Motor neuron (in vitro differentiated cells): ENCODE results near the gene SOCS2. TPM values are rescaled to one million over a fixed set of nuclear protein-coding genes. Genes with fewer than 3 reads are reported as not detected.
"Not testable (repeated sequence)": the region's sequence is repeated elsewhere in the genome, so short reads cannot be mapped to it uniquely, and the experiment has no call there.

Source experiments
- ATAC-seq, 8 experiments: fragments of 200-7000 bp; cut with Tn5 transposase; replicated peaks in 6 of 8; 2 replicates each; pipeline ENCODE4 v1.8.0; 2021; ENCODE audit warnings: mild to moderate bottlenecking in 8 of 8, moderate library complexity in 8 of 8
- H3K27ac ChIP-seq, 2 donors: fragments of 250-450 bp; sonication (Bioruptor Pico); 2 replicates each; pipeline ENCODE4 v1.9.0; 2021; ENCODE audit warnings: antibody characterized with exemption in 2 of 2, mild to moderate bottlenecking in 2 of 2, moderate library complexity in 1 of 2
- H3K4me1 ChIP-seq, 2 donors: fragments of 250-450 bp; sonication (Bioruptor Pico); replicated peaks in 1 of 2; 2 replicates each; pipeline ENCODE4 v1.6.1; 2021; ENCODE audit warnings: antibody characterized with exemption in 2 of 2, mild to moderate bottlenecking in 2 of 2, moderate library complexity in 1 of 2
- H3K4me3 ChIP-seq, 5 donors: fragments of 250-450 bp; sonication (Bioruptor Pico); 2 replicates each; pipeline ENCODE4 v1.9.0; 2021; ENCODE audit warnings: antibody characterized with exemption in 5 of 5, mild to moderate bottlenecking in 5 of 5, moderate library complexity in 4 of 5
- WGBS, 10 experiments: fragments of 450-650 bp; shearing (Covaris generic); methylation state at CpG; one replicate each; pipeline ENCODE4 v1.0.0; 2022; 5-methylcytosine and 5-hydroxymethylcytosine counted together
- in situ Hi-C, 9 experiments: fragments of 400-800 bp; cut with MboI; loops; one replicate each; pipeline ENCODE4 v1.15.0; 2021; ENCODE audit warnings: low sequenced_read_pairs in 9 of 9, low pct_unique_long_range_greater_than_20kb in 2 of 9; ENCODE audit not compliant: unreplicated experiment in 9 of 9
- total RNA-seq, 8 experiments: library from RNA; unstranded; fragments of 300-600 nt; gene quantifications; 2 replicates each; pipeline versions ENCODE4 v1.2.3 to v1.2.4, GENCODE V29; 2022

Gene SOCS2
- total RNA-seq, 8 experiments from 2014 or later = 0.87 to 25.5 (median 14.6) TPM

GRCh38 chr12:93547778-93548177, 24.7 kb upstream of the SOCS2 start:
- in situ Hi-C loops = no loop called here
- no peak overlapping the region for H3K4me3 ChIP-seq
- no peak overlapping the region for H3K27ac ChIP-seq
- no peaks in the 10 kb centered on the region for H3K4me1 ChIP-seq
- ATAC-seq = no peak
- WGBS, 10 experiments = 60 to 95% (median 73%) methylated on average over 1 to 2 of the region's 2 CpGs; no CpG with 5 or more reads in 3 of the 10 experiments

GRCh38 chr12:93549174-93549573, 23.3 kb upstream of the SOCS2 start:
- 20 to 90% (median 60%) methylated on average over 1 to 4 of the region's 6 CpGs; no CpG with 5 or more reads in 5 of the 10 experiments for WGBS, 10 experiments
- H3K27ac ChIP-seq = no peak overlapping the region
- no peak overlapping the region for H3K4me3 ChIP-seq
- ATAC-seq = no peak
- in situ Hi-C loops = no loop called here
- no peaks in the 10 kb centered on the region for H3K4me1 ChIP-seq

- H3K4me1 ChIP-seq = no peaks in the 10 kb centered on the region
- H3K4me3 ChIP-seq = no peak overlapping the region
- in situ Hi-C loops = loop anchor here in 5 of 9 experiments (25.0 kb wide), 3 partner anchors 186 to 561 kb away; no protein-coding TSS in a partner anchor
- WGBS, 10 experiments = 40 to 87% (median 73%) methylated on average over 3 to 7 of the region's 11 CpGs; no CpG with 5 or more reads in 1 of the 10 experiments
- no peak overlapping the region for H3K27ac ChIP-seq
- no peak for ATAC-seq
Measured at GRCh38 chr12:93550748-93551611, 21.5 kb upstream of the SOCS2 start.

DNA sequence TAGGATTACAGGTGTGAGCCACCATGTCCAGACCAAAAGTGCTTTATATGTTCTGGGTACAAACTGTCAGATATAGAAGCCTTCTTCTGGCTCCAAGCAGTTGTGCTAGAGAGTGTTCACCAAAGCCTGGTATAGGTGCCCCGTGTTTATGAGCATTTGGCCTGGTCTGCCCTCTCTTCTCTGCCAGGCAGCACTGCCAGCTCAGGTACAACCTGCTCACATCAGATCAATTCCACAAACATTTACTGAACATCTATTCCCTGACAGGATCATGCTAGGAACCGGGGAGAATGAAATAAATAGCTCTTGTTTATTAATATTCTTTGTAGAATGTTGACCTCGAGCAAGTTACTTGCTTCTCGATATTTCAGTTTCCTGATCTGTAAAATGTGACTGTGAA, 20.0 kb upstream of the SOCS2 start:
- ATAC-seq = no peak
- in situ Hi-C loops = loop anchor here in 5 of 9 experiments (25.0 kb wide), 3 partner anchors 185 to 560 kb away; no protein-coding TSS in a partner anchor
- 17 to 100% (median 85%) methylated on average over 1 to 4 of the region's 4 CpGs for WGBS, 10 experiments

GRCh38 chr12:93557879-93558278, 14.6 kb upstream of the SOCS2 start:
- in situ Hi-C loops = loop anchor here in 5 of 9 experiments (25.0 kb wide), 3 partner anchors 179 to 554 kb away; no protein-coding TSS in a partner anchor

More for the DNA sequence above, 20.0 kb upstream of the SOCS2 start:
- H3K4me3 ChIP-seq = no peak overlapping the region
- no peak overlapping the region for H3K27ac ChIP-seq
- no peaks in the 10 kb centered on the region for H3K4me1 ChIP-seq

DNA sequence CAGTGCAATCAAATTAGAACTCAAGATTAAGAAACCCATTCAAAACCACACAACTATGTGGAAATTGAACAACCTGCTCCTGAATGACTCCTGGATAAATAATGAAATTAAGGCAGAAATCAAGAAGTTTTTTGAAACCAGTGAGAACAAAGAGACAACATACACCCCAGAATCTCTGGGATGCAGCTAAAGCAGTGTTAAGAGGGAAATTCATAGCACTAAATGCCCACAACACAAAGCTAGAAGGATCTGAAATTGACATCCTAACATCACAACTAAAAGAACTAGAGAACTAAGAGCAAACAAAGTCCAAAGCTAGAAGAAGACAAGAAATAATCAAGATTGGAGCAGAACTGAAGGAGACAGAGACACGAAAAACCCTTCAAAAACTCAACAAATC, 13.8 kb upstream of the SOCS2 start:
- not testable (repeated sequence) for H3K27ac ChIP-seq, H3K4me3 ChIP-seq, H3K4me1 ChIP-seq, ATAC-seq
- WGBS, 10 experiments = 40 to 100% (median 69%) methylated on average over 1 of the region's 1 CpG; no CpG with 5 or more reads in 1 of the 10 experiments
- in situ Hi-C loops = loop anchor here in 5 of 9 experiments (25.0 kb wide), 3 partner anchors 179 to 554 kb away; no protein-coding TSS in a partner anchor

More at GRCh38 chr12:93557879-93558278, 14.6 kb upstream of the SOCS2 start:
- ATAC-seq, H3K4me1 ChIP-seq, H3K27ac ChIP-seq, H3K4me3 ChIP-seq: not testable (repeated sequence)

DNA sequence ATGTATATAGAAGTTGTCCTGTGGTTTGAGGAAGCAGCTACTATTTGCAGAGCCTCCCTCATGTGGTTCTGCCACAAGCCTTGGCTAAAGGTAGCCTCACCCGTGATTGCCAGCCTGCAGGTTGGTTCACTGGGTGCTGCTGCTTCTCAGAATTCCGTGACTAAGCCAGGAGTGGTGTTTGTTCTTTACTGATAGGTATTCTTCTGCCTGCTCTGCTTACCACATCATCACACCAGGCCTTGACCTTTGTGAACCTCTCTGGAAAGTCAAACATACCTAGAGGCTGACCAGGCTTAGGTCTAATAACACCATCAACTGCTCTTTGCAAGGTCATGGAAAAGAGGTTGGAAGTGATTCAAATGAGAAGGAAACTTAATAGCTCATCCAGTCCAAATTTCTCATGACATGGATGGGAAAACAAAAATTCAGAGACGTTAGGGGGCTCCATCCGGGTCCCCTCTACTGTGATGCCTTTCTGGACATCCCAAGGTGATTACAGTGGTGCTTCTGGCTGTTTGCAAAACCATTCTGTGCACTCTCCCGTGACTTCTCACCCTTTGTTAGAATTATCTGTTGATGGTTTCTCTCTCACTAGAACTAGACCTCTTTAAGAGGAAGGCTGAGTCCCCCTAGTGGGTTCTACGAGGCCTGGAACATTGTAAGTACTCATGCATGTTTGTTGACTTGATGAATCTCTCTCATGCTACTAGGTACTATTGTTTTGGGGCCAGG, 8.5 kb upstream of the SOCS2 start:
- 17 to 91% (median 50%) methylated on average over 1 to 5 of the region's 6 CpGs; no CpG with 5 or more reads in 1 of the 10 experiments for WGBS, 10 experiments
- Histone ChIP-seq H3K4me3 (no peak overlapping the region), H3K4me1 (no peaks in the 10 kb centered on the region), H3K27ac (no peak overlapping the region)
- in situ Hi-C loops = loop anchor here in 6 of 9 experiments (10.0 to 25.0 kb wide), 4 partner anchors 173 to 548 kb away; no protein-coding TSS in a partner anchor
- ATAC-seq = peak in 1 of 8 experiments; percentile 19

DNA sequence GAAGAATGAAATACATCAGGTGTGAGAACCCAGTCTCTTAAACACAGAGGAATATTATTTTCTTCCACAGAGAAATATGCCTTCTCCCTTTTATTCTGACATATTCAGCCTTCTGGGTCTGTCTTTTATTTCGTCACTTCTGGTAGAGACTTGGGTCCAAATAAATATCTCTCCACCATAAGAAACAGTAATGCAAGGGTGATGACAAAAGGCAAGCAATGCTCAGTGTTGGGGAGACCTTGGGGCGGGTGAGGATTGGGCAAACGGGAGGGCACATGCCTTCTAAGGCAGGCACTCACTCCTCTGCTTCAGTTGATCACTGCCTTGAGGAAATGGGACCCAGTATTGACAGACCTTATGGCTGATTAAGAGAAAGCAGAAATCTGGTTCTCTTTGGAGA, 6.7 kb upstream of the SOCS2 start:
- peaks cover 0 to 2% of the 10 kb centered on the region in 2 donors for H3K4me1 ChIP-seq
- in situ Hi-C loops = loop anchor here in 6 of 9 experiments (10.0 to 25.0 kb wide), 4 partner anchors 172 to 547 kb away; no protein-coding TSS in a partner anchor
- H3K27ac ChIP-seq = no peak overlapping the region
- H3K4me3 ChIP-seq = no peak overlapping the region
- WGBS, 10 experiments = 20 to 100% (median 87%) methylated on average over 1 to 3 of the region's 3 CpGs; no CpG with 5 or more reads in 5 of the 10 experiments
- ATAC-seq = no peak

GRCh38 chr12:93567174-93567573, 5.3 kb upstream of the SOCS2 start:
- Histone ChIP-seq H3K4me3 (no peak overlapping the region), H3K27ac (no peak overlapping the region), H3K4me1 (peaks cover 0 to 2% of the 10 kb centered on the region in 2 donors)
- ATAC-seq = no peak
- in situ Hi-C loops = loop anchor here in 6 of 9 experiments (10.0 to 25.0 kb wide), 4 partner anchors 170 to 545 kb away; no protein-coding TSS in a partner anchor
- 19 to 100% (median 61%) methylated on average over 2 to 3 of the region's 3 CpGs; no CpG with 5 or more reads in 2 of the 10 experiments for WGBS, 10 experiments

- no peak overlapping the region for H3K4me3 ChIP-seq
- in situ Hi-C loops = loop anchor here in 6 of 9 experiments (10.0 to 25.0 kb wide), 4 partner anchors 169 to 544 kb away; no protein-coding TSS in a partner anchor
- H3K4me1 ChIP-seq = peaks cover 0 to 2% of the 10 kb centered on the region in 2 donors
- H3K27ac ChIP-seq = no peak overlapping the region
- no peak for ATAC-seq
- WGBS, 10 experiments = 71 to 100% (median 89%) methylated on average over 1 to 3 of the region's 3 CpGs; no CpG with 5 or more reads in 1 of the 10 experiments
Measured at GRCh38 chr12:93568091-93568490, 4.4 kb upstream of the SOCS2 start.

DNA sequence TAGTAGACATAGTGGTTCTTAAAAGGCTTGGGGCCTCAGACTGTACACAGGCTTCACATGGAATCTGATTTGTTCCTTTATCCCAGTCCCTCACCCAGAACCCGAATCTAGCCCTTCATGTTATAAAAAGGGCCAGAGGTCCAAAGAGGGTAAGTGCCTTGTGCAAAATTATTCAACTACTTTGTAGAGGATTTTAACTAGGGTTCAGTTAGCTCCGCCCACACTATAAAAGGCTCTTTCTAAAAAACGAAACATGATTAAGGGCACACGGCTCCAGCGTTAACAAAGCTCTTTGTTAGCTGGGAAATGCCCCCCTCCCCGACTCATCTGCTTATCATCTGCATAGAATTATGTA, 3.2 kb upstream of the SOCS2 start:
- WGBS, 10 experiments = 0 to 25% (median 15%) methylated on average over 1 to 6 of the region's 6 CpGs; no CpG with 5 or more reads in 3 of the 10 experiments

More for the DNA sequence above, 3.2 kb upstream of the SOCS2 start:
- in situ Hi-C loops = loop anchor here in 6 of 9 experiments (10.0 to 25.0 kb wide), 4 partner anchors 168 to 543 kb away; no protein-coding TSS in a partner anchor
- H3K4me1 ChIP-seq = peaks cover 0 to 9% of the 10 kb centered on the region in 2 donors
- H3K4me3 ChIP-seq = peak overlapping the region; percentile 54 to 87 (median 58)
- H3K27ac ChIP-seq = no peak overlapping the region
- ATAC-seq = no peak
